ENCODE data around the gene TRIM62.
"Not testable (repeated sequence)": the region's sequence is repeated elsewhere in the genome, so short reads cannot be mapped to it uniquely, and the experiment has no call there.

TRIM62 gene

DNA sequence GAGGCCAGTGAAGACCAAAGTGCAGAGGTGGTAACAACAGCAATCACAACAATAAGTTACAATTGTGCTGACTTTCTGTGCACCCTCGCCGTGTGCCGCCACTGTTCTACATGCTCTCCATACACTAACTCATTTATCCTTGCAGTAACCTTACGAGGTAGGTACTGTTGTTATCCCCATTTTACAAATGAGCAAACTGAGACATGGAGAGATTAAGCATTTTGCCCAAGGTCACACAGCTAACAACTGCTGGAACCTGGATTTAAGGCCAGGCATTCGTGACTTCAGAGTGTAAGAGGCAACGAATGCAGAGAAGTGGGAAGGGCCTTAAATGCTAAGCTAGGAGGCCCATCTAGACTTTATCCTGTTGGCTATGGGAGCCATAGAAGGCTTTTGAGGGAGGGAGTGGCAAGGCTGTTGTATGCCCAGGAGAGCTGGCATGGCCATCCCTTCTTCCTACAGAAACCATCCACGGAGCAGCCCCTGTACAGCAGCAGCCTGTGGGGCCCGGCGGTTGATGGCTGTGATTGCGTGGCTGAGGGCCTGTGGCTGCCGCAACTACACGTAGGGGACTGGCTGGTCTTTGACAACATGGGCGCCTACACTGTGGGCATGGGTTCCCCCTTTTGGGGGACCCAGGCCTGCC lies 64.3 kb downstream of the TRIM62 start:
- Histone ChIP-seq H3K4me3 (ENCODE audit: low read depth, low read length) (no peak overlapping the region), H3K36me3 (no peaks in the 10 kb centered on the region), H3K9me3 (no peaks in the 10 kb centered on the region), H3K4me1 (no peaks in the 10 kb centered on the region), H3K27me3 (no peaks in the 10 kb centered on the region)
- DNase-seq, result no peak
- no peak for TF ChIP-seq CTCF (IDR thresholded peaks at IDR 0.05; ENCODE audit: low read depth, low read length)

- Histone ChIP-seq H3K27me3 (no peaks in the 10 kb centered on the region), H3K36me3 (no peaks in the 10 kb centered on the region), H3K4me3 (ENCODE audit: low read depth, low read length) (no peak overlapping the region), H3K9me3 (no peaks in the 10 kb centered on the region), H3K4me1 (no peaks in the 10 kb centered on the region)
- TF ChIP-seq CTCF (IDR thresholded peaks at IDR 0.05; ENCODE audit: low read depth, low read length), result peak; percentile 54
- no peak for DNase-seq
Observed at GRCh38 chr1:33111965-33112364, 69.9 kb downstream of the TRIM62 start.

GRCh38 chr1:33110477-33110876 lies 71.4 kb downstream of the TRIM62 start:
- DNase-seq, result no peak
- H3K9me3 ChIP-seq, result no peaks in the 10 kb centered on the region
- H3K36me3 ChIP-seq, result no peaks in the 10 kb centered on the region
- TF ChIP-seq CTCF (IDR thresholded peaks at IDR 0.05; ENCODE audit: low read depth, low read length), result no peak
- H3K4me3 ChIP-seq (ENCODE audit: low read depth, low read length), result no peak overlapping the region
- H3K4me1 ChIP-seq, result no peaks in the 10 kb centered on the region
- H3K27me3 ChIP-seq, result no peaks in the 10 kb centered on the region

DNA sequence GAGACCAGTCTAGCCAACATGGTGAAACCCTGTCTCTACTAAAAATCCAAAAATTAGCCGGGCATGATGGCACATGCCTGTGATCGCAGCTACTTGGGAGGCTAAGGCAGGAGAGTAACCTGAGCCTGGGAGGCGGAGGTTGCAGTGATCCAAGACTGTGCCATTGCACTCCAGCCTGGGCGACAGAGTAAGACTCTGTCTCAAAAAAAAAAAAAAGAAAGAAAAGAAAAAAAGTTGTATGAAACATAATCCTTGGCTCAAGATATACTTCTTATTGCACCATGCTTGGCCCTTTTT lies 81.8 kb downstream of the TRIM62 start:
- not testable (repeated sequence) for H3K4me1 ChIP-seq; H3K36me3 ChIP-seq; DNase-seq; H3K4me3 ChIP-seq (ENCODE audit: low read depth, low read length); H3K27me3 ChIP-seq; H3K9me3 ChIP-seq

DNA sequence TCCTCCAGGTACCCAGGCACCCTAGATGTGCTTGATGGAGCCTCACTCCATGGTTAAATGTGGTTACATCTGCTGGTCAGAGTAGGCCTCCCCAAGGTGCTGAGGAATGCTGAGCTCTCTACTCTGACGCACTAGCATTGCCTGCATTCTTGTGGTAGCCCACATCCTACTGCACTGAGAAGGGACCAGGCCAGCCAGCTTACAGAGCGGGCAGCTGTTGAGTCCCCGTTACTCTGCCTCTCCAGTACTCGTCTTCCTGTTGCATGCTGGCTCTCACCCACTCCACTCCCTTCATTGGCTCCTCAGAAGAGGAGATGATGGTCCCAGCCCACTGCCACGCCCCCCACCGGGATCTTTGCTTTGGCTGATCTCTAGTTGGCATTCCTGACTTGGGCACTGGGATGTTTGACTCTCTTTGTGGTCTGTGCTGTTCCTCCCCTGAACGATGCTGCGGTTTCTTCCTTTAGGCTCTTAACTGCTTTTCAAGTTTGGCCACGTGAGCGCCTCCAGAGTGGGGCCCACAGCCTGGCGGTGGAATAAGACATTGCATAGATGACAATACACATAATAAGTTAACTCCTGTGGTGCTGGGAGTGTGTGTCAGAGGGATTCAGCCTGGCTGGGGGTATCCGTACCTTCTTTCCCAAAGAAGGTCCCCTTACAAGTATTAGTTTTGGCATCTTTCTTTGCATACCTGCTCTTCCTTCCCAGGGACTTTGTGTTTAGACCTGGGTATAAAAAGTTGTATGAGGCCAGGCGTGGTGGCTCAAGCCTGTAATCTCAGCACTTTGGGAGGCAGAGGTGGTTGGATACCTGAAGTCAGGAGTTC lies 82.3 kb downstream of the TRIM62 start:
- no peaks in the 10 kb centered on the region for H3K9me3 ChIP-seq
- no peak for DNase-seq
- H3K4me1 ChIP-seq, result no peaks in the 10 kb centered on the region
- H3K4me3 ChIP-seq (ENCODE audit: low read depth, low read length), result no peak overlapping the region
- TF ChIP-seq CTCF (IDR thresholded peaks at IDR 0.05; ENCODE audit: low read depth, low read length), result no peak
- H3K36me3 ChIP-seq, result no peaks in the 10 kb centered on the region
- H3K27me3 ChIP-seq, result no peaks in the 10 kb centered on the region

- Histone ChIP-seq H3K36me3 (no peaks in the 10 kb centered on the region), H3K9me3 (no peaks in the 10 kb centered on the region), H3K27me3 (no peaks in the 10 kb centered on the region), H3K4me1 (no peaks in the 10 kb centered on the region), H3K4me3 (ENCODE audit: low read depth, low read length) (no peak overlapping the region)
- no peak for DNase-seq
- no peak for TF ChIP-seq CTCF (IDR thresholded peaks at IDR 0.05; ENCODE audit: low read depth, low read length)
Observed at GRCh38 chr1:33098371-33098770, 83.5 kb downstream of the TRIM62 start.

Measured in BE2C (cell line).